ENCODE results near the gene GLTP.
"Not testable (repeated sequence)": the region's sequence is repeated elsewhere in the genome, so short reads cannot be mapped to it uniquely, and the experiment has no call there.

Gene GLTP

DNA sequence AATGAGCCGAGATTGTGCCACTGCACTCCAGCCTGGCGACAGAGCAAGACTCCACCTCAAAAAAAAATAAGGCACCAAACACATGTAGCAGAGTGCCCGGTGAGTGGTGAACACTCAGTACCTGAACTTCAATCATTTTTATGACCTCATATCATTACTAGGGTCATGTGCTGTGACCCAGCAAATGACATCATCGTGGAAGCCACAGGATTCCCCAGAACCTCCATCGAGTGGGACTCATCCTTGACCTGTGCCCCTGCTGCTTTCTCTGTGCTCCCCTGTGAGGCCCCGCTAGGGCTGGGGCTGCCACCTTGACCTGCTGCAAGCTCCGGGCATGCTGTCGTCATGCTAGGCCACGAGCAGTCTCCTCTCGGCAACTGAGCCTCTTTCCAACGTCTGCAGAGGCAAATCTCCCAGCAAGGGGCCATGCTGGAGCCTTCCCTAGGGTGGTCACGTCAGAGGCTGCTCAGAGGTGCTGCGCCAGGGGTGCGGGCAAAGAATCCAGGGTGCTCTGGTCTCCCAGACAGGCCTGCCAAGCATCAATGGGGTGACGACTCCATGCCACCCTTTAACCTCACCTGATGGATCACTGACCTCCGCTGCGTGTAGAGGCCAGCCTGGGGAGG, 18.5 kb downstream of the GLTP start:
- TF ChIP-seq, protein P1, sequence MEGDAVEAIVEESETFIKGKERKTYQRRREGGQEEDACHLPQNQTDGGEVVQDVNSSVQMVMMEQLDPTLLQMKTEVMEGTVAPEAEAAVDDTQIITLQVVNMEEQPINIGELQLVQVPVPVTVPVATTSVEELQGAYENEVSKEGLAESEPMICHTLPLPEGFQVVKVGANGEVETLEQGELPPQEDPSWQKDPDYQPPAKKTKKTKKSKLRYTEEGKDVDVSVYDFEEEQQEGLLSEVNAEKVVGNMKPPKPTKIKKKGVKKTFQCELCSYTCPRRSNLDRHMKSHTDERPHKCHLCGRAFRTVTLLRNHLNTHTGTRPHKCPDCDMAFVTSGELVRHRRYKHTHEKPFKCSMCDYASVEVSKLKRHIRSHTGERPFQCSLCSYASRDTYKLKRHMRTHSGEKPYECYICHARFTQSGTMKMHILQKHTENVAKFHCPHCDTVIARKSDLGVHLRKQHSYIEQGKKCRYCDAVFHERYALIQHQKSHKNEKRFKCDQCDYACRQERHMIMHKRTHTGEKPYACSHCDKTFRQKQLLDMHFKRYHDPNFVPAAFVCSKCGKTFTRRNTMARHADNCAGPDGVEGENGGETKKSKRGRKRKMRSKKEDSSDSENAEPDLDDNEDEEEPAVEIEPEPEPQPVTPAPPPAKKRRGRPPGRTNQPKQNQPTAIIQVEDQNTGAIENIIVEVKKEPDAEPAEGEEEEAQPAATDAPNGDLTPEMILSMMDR (IDR thresholded peaks at IDR 0.05; ENCODE audit: extremely low read depth, missing control alignments): no peak
- no peak for DNase-seq (ENCODE audit: low spot score)

DNA sequence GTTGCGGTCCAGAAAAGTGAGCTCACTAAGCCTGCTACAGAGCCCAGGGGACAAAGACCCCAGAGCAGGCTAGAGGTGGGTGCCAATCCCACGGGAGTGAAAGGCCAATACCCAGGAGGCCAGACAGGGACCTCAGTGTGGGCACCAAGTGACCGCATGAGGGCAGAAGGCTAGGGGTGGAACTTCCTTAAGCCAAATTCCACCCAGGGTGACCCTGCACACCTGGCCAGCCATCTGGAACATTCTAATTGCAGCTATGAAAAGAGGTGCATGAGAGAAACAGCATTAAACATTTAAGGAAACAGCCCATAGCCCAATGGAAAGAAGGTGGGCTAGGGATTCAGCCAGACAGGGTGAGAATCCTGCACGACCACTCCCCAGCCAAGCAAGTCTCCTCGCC, 19.4 kb downstream of the GLTP start:
- no peak for DNase-seq (ENCODE audit: low spot score)
- TF ChIP-seq, protein P1 (IDR thresholded peaks at IDR 0.05; ENCODE audit: extremely low read depth, missing control alignments): no peak

DNA sequence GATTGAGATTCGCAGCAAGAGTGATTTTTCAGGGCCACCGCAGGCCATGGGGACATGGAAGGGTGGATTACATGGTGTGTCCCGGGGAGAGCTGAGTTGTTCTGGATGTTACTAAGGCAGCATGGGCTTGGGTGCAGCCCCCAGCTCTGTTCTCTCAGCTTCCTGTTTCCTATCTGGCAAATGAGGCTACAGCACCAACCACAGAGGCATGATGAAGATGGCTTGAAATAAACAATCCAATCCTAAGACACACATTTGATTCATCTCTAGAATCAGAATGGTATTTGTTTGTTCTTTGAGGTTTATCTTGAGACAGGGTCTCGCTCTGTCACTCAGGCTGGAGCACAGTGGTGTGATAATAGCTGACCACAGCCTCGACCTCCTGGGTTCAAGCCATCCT, 21.6 kb downstream of the GLTP start:
- TF ChIP-seq, protein P1 (IDR thresholded peaks at IDR 0.05; ENCODE audit: extremely low read depth, missing control alignments): no peak
- DNase-seq (ENCODE audit: low spot score): no peak

DNA sequence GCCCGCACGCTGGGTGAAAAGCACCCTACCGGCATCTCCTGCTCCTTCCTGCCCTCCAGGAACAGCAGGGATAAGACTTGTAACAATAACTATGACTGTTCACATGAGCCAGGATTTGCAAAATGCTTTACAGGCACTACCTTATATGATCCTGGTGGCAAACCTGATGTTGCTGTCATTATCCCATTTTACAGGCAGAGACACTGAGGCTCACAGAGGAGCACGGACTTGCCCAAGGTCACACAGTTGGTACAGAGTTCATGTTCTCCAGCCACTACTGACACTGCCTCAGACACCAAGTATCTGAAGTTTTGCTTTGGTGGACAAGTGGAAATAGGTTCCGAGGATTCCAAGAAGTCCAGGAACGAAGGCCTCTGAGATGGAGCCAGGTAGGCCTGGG, 22.6 kb downstream of the GLTP start:
- TF ChIP-seq, protein P1 (IDR thresholded peaks at IDR 0.05; ENCODE audit: extremely low read depth, missing control alignments): no peak
- DNase-seq (ENCODE audit: low spot score): no peak

DNA sequence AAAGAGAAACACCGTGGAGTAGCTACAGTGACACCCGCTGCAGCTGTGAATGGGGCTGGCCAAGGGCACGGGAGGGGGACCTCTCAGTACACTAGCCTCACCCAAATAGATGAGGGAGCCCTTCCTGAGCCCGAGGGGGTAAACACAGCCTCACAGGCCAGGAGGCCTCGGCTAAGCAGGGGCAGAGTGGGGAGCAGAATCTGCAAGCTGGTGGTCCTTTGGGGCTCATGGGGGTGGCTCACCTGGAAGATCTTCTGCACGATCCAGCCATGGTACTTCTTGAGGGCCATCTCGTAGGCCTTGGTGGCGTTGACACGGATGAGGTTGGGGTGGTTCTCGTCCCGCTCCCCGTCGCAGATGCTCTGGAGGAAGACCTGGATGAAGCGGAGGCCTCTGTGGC, 25.0 kb downstream of the GLTP start:
- no peak for DNase-seq (ENCODE audit: low spot score)
- TF ChIP-seq, protein P1 (IDR thresholded peaks at IDR 0.05; ENCODE audit: extremely low read depth, missing control alignments): no peak

DNA sequence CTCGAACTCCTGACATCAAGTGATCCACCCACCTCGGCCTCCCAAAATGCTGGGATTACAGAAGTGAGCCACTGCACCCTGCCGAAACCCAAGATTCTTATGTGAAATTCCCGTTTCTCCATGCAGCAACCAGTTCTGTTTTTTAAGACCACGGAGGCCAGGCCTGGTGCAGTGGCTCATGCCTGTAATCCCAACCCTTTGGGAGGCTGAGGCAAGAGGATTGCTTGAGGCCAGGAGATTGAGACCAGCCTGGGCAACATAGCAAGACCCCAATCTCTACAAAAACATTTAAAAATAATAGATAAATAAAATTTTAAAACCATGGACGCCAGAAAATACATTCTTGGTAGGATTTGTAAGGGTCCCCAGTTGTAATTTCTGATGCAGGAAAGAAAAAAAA, 29.8 kb downstream of the GLTP start:
- DNase-seq (ENCODE audit: low spot score): not testable (repeated sequence)

DNA sequence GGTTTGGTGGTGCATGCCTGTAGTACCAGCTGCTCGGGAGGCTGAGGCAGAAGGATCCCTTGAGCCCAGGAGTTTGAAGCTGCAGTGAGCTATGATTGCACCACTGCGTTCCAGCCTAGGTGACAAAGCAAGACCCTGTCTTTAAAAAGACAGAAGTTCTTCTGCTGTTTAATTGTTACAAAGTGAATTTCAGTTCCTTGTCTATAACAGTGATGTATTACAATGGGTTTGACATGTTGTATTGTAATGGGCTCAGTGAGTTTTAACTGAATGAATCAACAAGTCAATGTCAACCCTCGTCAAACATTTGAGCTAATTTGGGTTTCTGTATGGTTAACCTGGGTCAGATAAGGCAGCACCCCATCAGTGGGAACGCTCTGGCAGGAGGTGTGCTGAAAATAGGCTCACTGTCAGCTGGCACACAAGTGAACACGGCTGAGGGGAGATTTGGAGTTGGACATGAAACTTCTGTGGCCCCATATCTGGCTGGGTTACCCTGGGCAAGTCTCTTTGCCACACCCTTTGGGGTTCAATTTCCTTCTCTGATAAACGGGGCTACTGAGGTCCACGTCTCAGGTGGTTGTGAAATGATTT, 33.1 kb downstream of the GLTP start:
- TF ChIP-seq, protein P1 (IDR thresholded peaks at IDR 0.05; ENCODE audit: extremely low read depth, missing control alignments): no peak
- DNase-seq (ENCODE audit: low spot score): no peak

DNA sequence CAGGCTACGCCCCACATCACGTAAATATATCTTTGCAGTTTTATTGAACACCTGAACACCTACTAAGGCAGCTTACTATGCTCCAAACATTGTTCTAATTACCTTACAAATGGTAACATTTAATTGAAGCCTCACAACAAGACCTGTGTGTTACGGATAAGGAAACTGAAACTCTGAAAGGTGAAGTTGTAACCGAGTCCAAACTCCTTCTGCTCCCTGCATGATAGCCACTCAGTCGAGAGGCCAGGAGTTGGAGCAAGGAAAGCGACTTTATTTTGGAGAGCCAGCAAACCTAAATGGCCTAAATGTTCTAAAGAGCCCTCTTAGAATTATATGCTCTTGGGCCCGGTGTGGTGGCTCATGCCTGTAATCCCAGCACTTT, 34.5 kb downstream of the GLTP start:
- peak; percentile 14 for DNase-seq (ENCODE audit: low spot score)
- TF ChIP-seq, protein P1 (IDR thresholded peaks at IDR 0.05; ENCODE audit: extremely low read depth, missing control alignments): no peak

All from GM20000 (cell line).